H54 (cell line): ENCODE measurements around the gene NGF.

Source experiments
- DNase-seq: peaks from one replicate; pipeline ENCODE4 v3.0.0; 2011; ENCODE audit warnings: low spot score, mixed read lengths; ENCODE audit not compliant: insufficient read length
- FAIRE-seq: peaks from 3 replicates; lab custom pipeline; 2011; peaks lifted over from hg19 to GRCh38; lab: Jason Lieb, UNC
- POLR2A ChIP-seq: IDR thresholded peaks from 2 replicates; pipeline ENCODE4 v1.6.1; 2011; ENCODE audit warnings: low read depth, mild to moderate bottlenecking, low read length

The NGF gene

DNA sequence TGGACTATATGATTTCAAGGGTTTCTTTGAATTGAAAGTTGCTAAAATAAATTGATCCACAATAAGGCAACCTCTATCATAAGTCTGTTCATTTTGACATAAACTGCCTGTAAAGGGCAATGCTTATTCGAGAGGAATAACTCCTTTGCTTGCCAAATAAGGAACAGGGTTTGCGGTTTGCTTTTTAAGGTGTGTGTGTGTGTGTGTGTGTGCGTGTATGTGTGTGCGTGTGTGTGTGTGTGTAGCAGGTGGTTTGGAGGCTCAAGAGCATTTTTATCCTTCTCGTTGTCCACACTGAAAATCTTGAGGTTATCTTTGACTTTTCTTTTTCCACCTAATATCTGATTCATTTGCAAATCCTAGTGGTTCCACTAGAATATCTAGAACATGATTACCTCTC, 13.1 kb upstream of the NGF start:
- FAIRE-seq (no peak), DNase-seq (no peak)
- TF ChIP-seq POLR2A, result no peak

DNA sequence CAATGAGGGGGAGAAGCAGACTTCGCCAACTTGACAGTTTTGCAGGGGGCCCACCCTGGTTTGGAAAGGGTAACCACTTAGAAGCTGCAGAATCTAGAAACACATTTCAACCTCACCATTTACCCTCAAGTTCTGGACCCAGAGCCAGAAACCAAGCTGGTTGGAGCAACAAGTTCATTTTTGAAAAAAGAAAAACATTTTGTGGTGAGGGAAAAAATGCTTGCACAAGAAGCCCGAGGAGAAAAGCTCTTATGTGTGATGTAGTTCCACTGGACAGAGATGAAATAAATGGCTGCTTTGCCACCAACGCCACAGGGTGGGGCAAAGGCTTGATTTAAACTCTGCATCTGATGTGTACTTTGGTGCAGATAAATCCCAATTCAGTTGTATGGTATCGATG, 10.6 kb upstream of the NGF start:
- no peak for TF ChIP-seq POLR2A
- FAIRE-seq, result no peak

DNA sequence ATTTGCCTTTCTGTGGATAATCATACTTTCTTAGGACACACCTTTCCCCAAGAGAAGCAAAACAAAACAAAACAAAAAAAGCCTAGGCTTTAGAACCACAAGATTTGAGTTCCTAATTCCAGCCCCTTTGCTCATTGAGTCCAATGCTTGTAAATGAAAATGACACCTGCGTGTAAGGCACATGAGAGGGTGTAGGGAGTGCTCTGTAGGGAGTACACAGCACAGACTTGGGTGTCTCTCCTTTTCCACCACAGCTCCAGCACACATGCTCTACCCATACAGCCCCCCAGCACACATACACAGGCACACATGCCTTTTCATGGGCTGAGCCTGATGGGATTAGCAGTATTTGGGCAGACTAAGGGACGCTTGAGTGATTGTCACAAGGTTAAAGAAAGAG, 9.2 kb upstream of the NGF start:
- no peak for TF ChIP-seq POLR2A
- FAIRE-seq, result no peak
- DNase-seq, result no peak

More for the DNA sequence above, 10.6 kb upstream of the NGF start:
- no peak for DNase-seq

DNA sequence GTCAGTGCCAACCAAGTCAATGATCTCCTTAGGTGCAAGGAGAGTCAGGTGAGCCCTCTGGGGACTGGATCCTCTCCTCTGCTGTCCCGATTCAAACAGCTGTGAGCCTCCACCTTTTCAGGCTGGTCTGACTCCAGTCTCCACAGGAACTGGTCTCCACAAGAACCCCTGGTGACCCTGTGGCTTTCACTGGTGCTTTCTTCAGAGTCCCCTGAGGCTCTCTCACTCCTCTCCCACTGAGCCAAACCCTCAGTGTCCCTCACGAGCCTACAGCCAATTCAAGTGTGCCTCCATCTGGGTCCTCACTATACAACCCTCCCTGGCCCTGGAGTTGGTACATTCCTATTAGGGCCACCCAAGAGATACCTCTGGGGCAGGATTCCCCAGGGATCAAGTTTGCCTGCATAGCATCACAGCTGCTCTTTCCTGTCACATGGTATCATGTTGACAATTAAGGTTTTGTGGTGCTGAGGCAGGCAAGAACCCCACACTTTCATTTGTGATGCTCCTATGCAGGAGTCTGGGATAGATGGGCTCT, 5.2 kb upstream of the NGF start:
- no peak for FAIRE-seq

DNA sequence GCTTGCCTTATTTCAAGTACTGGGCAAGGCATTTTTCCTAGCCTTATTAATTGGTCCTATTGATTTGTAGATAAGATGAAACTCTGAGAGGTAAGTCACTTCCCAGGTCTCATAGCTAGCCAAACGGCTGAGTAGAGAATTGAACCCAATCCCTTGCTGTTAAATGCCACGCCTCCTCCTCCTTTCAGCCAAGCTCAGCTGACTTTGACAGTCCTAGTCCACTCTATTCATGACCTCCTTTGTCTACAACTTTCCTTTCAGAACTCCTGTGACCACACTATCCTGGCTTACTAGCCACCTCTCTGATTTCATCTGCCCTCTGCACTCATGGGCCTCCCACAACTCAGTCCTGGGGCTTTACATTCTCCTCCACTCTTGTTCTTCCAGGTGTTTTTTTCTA, 3.9 kb upstream of the NGF start:
- no peak for TF ChIP-seq POLR2A
- no peak for DNase-seq
- FAIRE-seq, result no peak

More for the DNA sequence above, 5.2 kb upstream of the NGF start:
- TF ChIP-seq POLR2A, result no peak
- DNase-seq, result no peak

DNA sequence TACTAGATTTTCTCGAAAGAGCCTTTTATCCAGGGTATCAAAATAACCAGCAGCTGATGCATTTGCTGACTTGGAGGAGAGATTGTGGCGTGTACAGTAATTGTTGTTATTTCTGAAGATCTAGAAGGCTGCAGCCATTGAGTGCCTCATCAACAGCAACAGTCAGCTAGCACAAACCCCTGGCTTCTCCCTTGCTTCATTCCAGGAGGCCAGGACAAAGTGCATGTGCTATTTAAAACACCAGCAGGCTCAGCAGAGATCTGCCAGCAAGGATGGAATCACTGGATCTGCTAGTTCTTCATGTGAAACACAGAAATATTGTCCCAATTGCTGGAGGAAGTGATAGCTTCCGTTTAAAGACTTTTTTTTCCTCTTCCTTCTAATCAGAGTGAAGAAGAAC, 2.8 kb upstream of the NGF start:
- FAIRE-seq, result no peak
- no peak for TF ChIP-seq POLR2A
- no peak for DNase-seq

DNA sequence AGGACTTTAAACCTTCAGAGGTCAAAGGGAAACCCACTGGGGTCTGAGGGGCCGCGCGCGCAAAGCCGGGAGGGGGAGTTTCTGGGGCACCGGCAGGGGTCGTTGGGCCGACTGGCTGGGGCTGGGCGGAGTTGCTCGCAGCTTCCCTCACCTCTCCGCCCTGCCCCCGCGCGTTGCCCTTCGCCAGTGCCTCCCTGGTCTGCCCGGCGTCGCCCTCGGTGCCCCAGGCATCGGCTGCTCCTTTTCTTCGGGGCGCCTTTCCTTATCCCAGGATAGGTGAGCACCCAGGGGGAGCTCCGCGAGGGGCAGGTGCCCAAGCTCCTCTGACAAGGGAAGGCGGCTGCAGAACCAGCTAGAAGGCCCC, 390 bp upstream of the NGF start:
- no peak for TF ChIP-seq POLR2A
- FAIRE-seq (no peak), DNase-seq (no peak)

DNA sequence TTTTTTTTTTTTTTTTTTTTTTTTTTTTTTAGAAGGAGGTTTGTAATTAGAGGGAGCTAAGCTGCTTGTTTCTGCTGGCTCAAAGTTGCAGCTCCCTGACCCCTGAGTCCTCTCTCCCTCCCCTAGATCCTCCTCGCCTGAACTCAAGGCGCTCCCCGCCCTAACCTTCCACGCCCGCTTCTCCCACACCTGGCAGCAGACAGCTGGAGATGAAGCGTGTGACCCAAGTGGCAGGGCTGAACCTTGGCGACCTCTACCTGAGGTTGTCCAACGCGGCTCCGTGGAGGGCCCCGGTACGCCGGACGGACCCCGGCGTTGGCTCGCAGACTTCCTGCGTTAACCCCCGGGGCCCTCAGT, 795 bp downstream of the NGF start:
- no peak for TF ChIP-seq POLR2A
- FAIRE-seq, result no peak
- no peak for DNase-seq

DNA sequence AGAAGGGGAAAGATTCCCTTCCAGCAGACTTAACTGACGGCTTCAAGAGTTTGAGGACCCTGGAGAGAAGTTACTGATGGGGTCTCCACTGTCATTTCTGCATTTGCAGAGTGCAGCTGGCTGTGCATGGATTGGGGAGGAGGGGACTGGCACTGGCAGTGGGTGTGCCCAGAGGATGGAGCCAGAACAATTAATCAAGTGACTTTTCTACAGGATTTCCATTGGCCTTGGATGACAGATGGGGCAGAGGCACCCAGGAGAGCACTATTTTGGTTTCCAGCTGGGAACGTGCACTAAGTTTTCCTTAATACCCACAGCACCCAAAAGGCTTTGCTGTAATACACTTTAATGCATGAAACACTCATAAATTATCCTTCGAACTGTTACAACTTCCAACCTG, 1.3 kb downstream of the NGF start:
- FAIRE-seq, result no peak
- no peak for DNase-seq
- no peak for TF ChIP-seq POLR2A

DNA sequence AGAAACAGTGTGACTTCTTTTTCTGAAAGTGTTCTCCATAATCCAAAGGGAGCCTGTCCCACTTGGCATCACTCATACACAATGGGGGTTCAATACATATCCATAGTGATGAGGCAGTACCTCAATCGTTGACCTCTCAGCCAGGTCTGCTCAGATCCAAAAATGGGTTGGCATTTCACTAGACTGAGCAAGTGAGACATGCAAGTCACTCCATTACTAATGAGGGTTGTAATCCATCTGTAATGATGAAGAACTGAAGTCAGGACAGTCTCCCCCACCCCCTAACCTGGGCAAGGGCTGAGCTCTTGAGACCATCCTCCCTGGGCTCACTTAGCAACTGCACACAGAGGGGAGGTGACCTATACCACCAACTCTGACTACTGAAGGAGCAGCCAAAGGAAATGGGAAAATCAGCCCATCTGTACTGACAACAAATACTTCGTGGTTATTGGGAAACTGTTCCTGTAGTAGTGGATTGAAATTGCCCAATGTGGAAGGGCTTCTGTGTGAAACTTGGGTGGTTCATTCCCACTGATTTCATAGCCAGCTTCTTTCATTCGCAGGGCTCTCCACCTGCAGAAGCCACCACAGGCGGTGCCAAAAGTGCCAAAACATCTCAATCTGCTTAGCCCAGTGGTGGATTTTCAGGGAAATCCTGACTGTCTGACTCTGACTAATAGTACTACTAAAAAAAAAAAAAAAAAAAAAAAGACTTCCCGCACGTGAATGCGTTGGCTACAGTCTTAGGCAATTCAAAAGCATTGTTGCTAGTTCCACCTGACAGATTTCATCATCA, 5.0 kb downstream of the NGF start:
- no peak for TF ChIP-seq POLR2A
- FAIRE-seq, result no peak
- DNase-seq, result no peak

DNA sequence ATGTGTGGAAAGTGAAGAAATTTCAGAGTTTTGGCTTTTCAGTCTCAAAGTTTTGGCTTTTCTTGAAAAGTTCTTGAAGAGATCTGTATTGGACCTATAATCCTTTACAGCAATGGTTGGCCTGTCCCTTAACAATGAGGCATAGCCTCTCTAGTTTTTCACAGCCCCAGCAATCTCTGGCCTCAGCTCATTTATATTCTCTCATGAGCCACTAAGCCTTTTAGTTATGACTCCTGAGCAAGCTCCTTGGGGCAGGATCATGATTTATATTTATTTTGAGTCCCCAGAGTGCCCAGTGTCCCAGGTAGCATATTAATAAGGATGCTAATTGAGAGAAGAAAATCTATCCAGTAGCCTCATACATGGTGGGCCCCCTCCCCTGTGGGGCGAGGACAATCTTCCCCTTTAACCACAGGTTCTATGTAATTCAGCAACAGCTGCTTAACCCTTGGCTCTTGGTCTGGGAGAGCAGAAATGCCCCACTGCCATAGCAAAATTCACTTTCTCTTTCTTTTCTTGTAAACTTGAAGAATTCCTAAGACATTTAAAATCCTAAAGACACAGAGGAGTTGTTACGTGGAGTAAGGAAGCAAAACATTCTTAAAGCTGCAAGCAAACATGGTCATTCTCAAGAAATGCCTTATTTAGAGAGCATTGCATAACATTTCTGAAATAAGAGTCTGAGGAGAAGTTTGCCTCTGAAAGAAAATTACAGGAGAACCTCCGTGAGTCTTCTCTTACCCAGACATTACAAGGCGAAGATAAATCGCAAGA, 6.3 kb downstream of the NGF start:
- TF ChIP-seq POLR2A, result no peak
- DNase-seq (no peak), FAIRE-seq (no peak)

DNA sequence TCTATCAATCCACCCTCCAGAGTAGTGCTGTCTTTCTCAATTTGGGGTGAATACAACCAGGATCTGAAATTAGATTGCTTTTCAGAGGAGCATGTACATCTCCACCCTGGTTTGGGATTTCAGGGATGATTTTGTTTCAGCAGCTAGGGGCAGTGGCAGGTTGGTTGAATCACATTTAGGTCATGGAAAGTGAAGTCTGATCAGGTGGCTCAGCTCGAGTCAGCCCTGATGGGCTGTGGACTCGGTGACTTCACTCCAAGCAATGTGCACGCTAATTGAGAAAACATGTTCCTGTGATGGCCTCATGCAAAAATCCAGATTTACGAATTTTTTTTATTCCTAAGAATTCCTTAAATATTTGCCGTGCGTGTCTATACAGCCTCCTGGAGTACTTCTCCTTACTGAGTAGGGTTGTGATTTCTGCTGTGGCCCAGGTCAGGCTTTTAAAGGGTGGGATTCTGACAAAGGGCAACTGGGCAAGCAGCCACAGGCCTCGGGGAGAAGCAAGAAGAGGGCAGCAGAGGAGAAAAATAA, 7.5 kb downstream of the NGF start:
- FAIRE-seq (no peak), DNase-seq (no peak)
- TF ChIP-seq POLR2A, result no peak

DNA sequence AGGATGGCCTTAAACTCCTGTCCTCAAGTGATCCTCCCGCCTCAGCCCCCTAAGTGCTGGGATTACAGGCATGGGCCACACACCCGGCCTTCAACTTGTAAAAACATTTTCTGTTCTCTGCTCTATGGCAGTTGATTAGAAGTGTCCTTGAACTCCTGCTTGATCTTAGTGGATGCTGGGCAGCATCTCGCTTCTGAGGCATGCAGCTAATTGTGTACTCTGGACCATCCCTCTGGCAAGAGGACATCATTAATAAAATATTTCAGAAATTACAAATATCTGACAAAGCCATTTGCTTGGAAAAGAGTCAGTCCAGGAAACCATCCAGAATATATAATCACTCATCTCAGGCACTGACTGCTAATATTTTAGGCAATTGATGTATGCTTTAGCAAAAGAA, 8.1 kb downstream of the NGF start:
- no peak for FAIRE-seq
- no peak for DNase-seq
- TF ChIP-seq POLR2A, result no peak

DNA sequence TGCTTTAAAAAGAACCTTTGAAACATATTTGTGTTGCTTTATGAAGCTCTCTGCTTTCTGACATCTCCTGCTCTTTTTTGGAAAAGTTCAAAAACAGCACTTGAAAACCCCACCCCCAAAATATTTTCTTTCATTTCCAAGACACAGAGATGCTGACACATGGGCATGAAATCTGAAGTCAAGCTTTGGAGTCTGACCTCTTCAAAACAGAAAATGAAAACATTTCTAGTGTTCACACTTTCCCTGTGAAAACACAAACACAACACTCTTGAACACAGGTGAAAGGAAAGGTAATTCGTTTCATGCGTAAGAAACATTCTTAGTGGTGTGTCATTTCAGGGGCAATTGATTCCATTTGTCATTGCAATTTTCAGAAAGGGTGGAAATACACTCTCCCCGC, 10.8 kb downstream of the NGF start:
- no peak for TF ChIP-seq POLR2A
- FAIRE-seq (no peak), DNase-seq (no peak)

DNA sequence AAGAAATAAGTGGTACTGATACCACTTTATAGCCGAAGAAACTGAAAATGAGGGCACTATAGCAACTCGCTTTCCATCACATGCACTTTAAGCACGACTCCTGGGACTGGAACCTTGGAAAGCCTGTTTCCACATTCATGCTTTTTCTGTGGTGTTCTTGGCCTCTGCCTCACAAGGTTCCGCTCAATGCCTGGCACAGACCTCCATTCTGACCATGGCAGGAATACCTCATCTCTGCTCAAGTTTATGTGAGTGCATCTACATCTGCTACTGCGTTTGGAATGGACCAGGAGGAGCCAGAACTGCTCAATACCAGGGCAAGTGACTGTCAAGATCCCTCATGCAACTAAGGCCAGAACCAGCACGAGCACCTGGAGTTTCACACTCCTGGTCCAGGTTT, 11.6 kb downstream of the NGF start:
- no peak for TF ChIP-seq POLR2A
- DNase-seq (no peak), FAIRE-seq (no peak)
